ENCODE data around the gene STUM.

GRCh38 chr1:226608699-226609505 lies 60.3 kb downstream of the STUM start:
- peak; percentile 94 to 97 for TF ChIP-seq CTCF (conservative IDR thresholded peaks at IDR 0.05; ENCODE audit: low read depth in 2 of 2)
- no peak for TF ChIP-seq EZH2phosphoT487 (IDR thresholded peaks at IDR 0.05; ENCODE audit: unreplicated experiment)
- TF ChIP-seq JUNB (IDR thresholded peaks at IDR 0.05; ENCODE audit: unreplicated experiment), result no peak
- TF ChIP-seq POLR2AphosphoS5 (IDR thresholded peaks at IDR 0.05; ENCODE audit: low read depth), result no peak
- no peak for TF ChIP-seq REST (IDR thresholded peaks at IDR 0.05; ENCODE audit: unreplicated experiment)
